Hepatocyte (in vitro differentiated cells): Measurements from ENCODE around the gene PATL1. TPM values are rescaled to one million over a fixed set of nuclear protein-coding genes. Genes with fewer than 3 reads are reported as not detected.

Source experiments
- DNase-seq: peaks from one replicate; pipeline ENCODE4 v3.0.0-alpha.2; 2016; ENCODE audit warnings: low spot score
- H2AFZ ChIP-seq: fragments of 200-600 bp; sonication (generic); 2 replicates; pipeline ENCODE4 v1.6.0; 2016; ENCODE audit warnings: antibody characterized with exemption, mild to moderate bottlenecking
- H3K27ac ChIP-seq: fragments of 200-600 bp; sonication (generic); 2 replicates; pipeline ENCODE4 v1.5.1; 2016; ENCODE audit warnings: mild to moderate bottlenecking
- H3K27me3 ChIP-seq: fragments of 200-600 bp; sonication (generic); 2 replicates; pipeline ENCODE4 v1.6.1; 2016
- H3K36me3 ChIP-seq: fragments of 200-600 bp; sonication (generic); replicated peaks from 2 replicates; pipeline ENCODE4 v1.5.1; 2016; ENCODE audit warnings: low read depth; ENCODE audit not compliant: insufficient read depth
- H3K4me1 ChIP-seq: fragments of 200-600 bp; sonication (generic); 2 replicates; pipeline ENCODE4 v1.5.1; 2016; ENCODE audit warnings: mild to moderate bottlenecking, moderate library complexity; ENCODE audit not compliant: insufficient read depth
- H3K4me2 ChIP-seq: fragments of 200-600 bp; sonication (generic); 2 replicates; pipeline ENCODE4 v1.6.0; 2016
- H3K4me3 ChIP-seq: fragments of 200-600 bp; sonication (generic); 2 replicates; pipeline ENCODE4 v1.5.1; 2016; ENCODE audit warnings: mild to moderate bottlenecking
- H3K79me2 ChIP-seq: fragments of 200-600 bp; sonication (generic); 2 replicates; pipeline ENCODE4 v1.6.0; 2017; ENCODE audit warnings: mild to moderate bottlenecking
- H3K9me2 ChIP-seq: fragments of 200-600 bp; sonication (generic); replicated peaks from 2 replicates; pipeline ENCODE4 v1.6.0; 2017; ENCODE audit warnings: mild to moderate bottlenecking; ENCODE audit not compliant: insufficient read depth
- H3K9me3 ChIP-seq: fragments of 200-600 bp; sonication (generic); 2 replicates; pipeline ENCODE4 v1.5.1; 2016; ENCODE audit warnings: low read depth, mild to moderate bottlenecking
- H4K20me1 ChIP-seq: fragments of 200-600 bp; sonication (generic); 2 replicates; pipeline ENCODE4 v1.6.0; 2016; ENCODE audit warnings: mild to moderate bottlenecking; ENCODE audit not compliant: insufficient read depth, poor library complexity, severe bottlenecking
- CTCF ChIP-seq: fragments of 200-600 bp; sonication (generic); IDR thresholded peaks from 2 replicates; pipeline ENCODE4 v1.5.1; 2016; ENCODE audit warnings: antibody characterized with exemption, mild to moderate bottlenecking; ENCODE audit not compliant: poor library complexity
- EZH2 ChIP-seq: fragments of 200-600 bp; sonication (generic); IDR thresholded peaks from 2 replicates; pipeline ENCODE4 v1.6.1; 2016; ENCODE audit warnings: antibody characterized with exemption, mild to moderate bottlenecking, borderline replicate concordance
- EZH2phosphoT487 ChIP-seq: fragments of 200-600 bp; sonication (generic); IDR thresholded peaks from one replicate; pipeline ENCODE4 v1.6.1; 2018; ENCODE audit warnings: antibody characterized with exemption, mild to moderate bottlenecking, low read depth, moderate library complexity; ENCODE audit not compliant: unreplicated experiment, severe bottlenecking
- WGBS: methylation state at CpG from one replicate; pipeline ENCODE4 v1.1.6; 2016; ENCODE audit warnings: low lambda C conversion rate; ENCODE audit errors: missing lambda C conversion rate; 5-methylcytosine and 5-hydroxymethylcytosine counted together
- polyA plus RNA-seq: library from polyadenylated mRNA; unstranded; fragments of >200 nt; fragmentation: Nextera tagmentation; extraction: Ambion mirVana; gene quantifications from 2 replicates; pipeline ENCODE4 v1.2.1, GENCODE V29; 2016
- total RNA-seq: library from RNA; depleted of rRNA; stranded (reverse); fragments of >200 nt; gene quantifications from 2 replicates; pipeline ENCODE4 v1.2.3, GENCODE V29; 2014

The PATL1 gene
- total and polyA plus RNA-seq, 2 experiments from 2014 or later: 19.9 to 21.6 TPM

DNA sequence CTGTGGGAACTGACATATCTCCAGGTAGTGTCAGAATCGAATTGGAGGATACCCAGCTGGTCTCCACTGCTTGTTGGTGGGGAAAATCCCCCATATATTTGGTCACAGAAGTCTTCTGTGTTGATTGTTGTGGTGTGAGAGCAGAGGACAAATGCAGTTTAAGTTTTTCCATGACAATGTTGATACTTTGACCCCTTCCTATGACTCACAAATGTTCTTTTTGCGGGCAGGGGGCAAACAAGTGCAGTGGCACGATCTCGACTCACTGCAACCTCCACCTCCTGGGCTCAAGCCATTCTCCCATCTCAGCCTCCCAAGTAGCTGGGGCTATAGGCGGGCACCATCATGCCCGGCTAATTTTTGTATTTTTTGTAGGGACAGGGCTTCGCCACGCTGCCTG, 7.4 kb upstream of the PATL1 start:
- Histone ChIP-seq H3K9me2 (no peaks in the 10 kb centered on the region), H3K27me3 (no peaks in the 10 kb centered on the region), H4K20me1 (no peaks in the 10 kb centered on the region), H3K36me3 (no peaks in the 10 kb centered on the region), H3K79me2 (no peaks in the 10 kb centered on the region), H3K4me3 (no peak overlapping the region), H2AFZ (no peak overlapping the region), H3K4me1 (peaks cover 19% of the 10 kb centered on the region), H3K9me3 (no peaks in the 10 kb centered on the region), H3K4me2 (no peak overlapping the region), H3K27ac (peak overlapping the region; percentile 72)
- TF ChIP-seq EZH2 (no peak), EZH2phosphoT487 (no peak), CTCF (no peak)
- 80% methylated on average over 8 of the region's 8 CpGs for WGBS
- DNase-seq: peak; percentile 16

GRCh38 chr11:59674291-59674690, 5.5 kb upstream of the PATL1 start:
- Histone ChIP-seq H3K9me2 (no peaks in the 10 kb centered on the region), H3K4me2 (no peak overlapping the region), H3K27ac (no peak overlapping the region), H4K20me1 (no peaks in the 10 kb centered on the region), H3K4me3 (no peak overlapping the region), H3K79me2 (peaks cover 11% of the 10 kb centered on the region), H3K27me3 (no peaks in the 10 kb centered on the region), H3K36me3 (no peaks in the 10 kb centered on the region), H3K9me3 (no peaks in the 10 kb centered on the region), H3K4me1 (peaks cover 15% of the 10 kb centered on the region), H2AFZ (no peak overlapping the region)
- 59% methylated on average over 2 of the region's 2 CpGs for WGBS
- no peak for TF ChIP-seq CTCF
- TF ChIP-seq EZH2: no peak
- TF ChIP-seq EZH2phosphoT487: no peak
- no peak for DNase-seq

GRCh38 chr11:59673291-59673690, 4.5 kb upstream of the PATL1 start:
- Histone ChIP-seq H3K4me1 (peaks cover 15% of the 10 kb centered on the region), H2AFZ (no peak overlapping the region), H3K36me3 (no peaks in the 10 kb centered on the region), H3K27ac (no peak overlapping the region), H3K4me3 (no peak overlapping the region), H3K9me3 (no peaks in the 10 kb centered on the region), H3K9me2 (no peaks in the 10 kb centered on the region), H3K79me2 (peaks cover 15% of the 10 kb centered on the region), H3K27me3 (no peaks in the 10 kb centered on the region), H3K4me2 (no peak overlapping the region), H4K20me1 (no peaks in the 10 kb centered on the region)
- no peak for DNase-seq
- WGBS: 89% methylated on average over 2 of the region's 2 CpGs
- TF ChIP-seq EZH2phosphoT487 (no peak), EZH2 (no peak), CTCF (no peak)

DNA sequence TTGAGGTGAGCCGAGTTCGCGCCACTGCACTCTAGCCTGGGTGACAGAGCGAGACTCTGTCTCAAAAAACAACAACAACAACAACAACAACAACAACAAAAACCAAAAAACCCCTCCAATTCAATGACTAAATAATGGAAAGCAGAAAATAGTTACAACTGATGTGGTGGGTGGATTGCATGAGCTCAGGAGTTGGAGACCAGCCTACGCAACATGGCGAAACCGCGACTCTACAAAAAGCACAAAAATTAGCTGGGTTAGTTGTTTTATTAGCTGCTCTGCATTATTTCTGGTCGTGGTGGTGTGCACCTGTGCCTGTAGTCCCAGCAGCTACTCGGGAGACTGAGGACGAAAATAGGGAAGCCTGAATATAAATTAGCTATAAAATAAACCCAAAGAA, 2.6 kb upstream of the PATL1 start:
- TF ChIP-seq EZH2phosphoT487: no peak
- TF ChIP-seq EZH2: no peak
- no peak overlapping the region for H2AFZ ChIP-seq
- DNase-seq: no peak
- H3K36me3 ChIP-seq: no peaks in the 10 kb centered on the region
- 98% methylated on average over 11 of the region's 11 CpGs for whole genome bisulfite sequencing
- H3K79me2 ChIP-seq: peaks cover 33% of the 10 kb centered on the region
- no peaks in the 10 kb centered on the region for H3K9me3 ChIP-seq
- no peaks in the 10 kb centered on the region for H3K27me3 ChIP-seq
- peaks cover 24% of the 10 kb centered on the region for H3K4me1 ChIP-seq
- H3K4me2 ChIP-seq: no peak overlapping the region
- H3K9me2 ChIP-seq: no peaks in the 10 kb centered on the region
- H3K27ac ChIP-seq: no peak overlapping the region
- no peak overlapping the region for H3K4me3 ChIP-seq
- peaks cover 9% of the 10 kb centered on the region for H4K20me1 ChIP-seq
